Fibroblast of the aortic adventitia (primary cell): ENCODE measurements around the gene SLC23A3. TPM values are rescaled to one million over a fixed set of nuclear protein-coding genes. Genes with fewer than 3 reads are reported as not detected.

Experiments used
- DNase-seq: peaks from one replicate; pipeline ENCODE4 v3.0.0-alpha.2; 2010; ENCODE audit warnings: low read depth
- H3K4me3 ChIP-seq: 2 replicates; pipeline ENCODE4 v1.5.1; 2011; ENCODE audit warnings: low read depth, mild to moderate bottlenecking, control low read depth, low read length, moderate library complexity
- total RNA-seq: library from RNA; depleted of rRNA; stranded (reverse); fragments of >200 nt; gene quantifications from 2 replicates; pipeline ENCODE4 v1.2.3, GENCODE V29; 2012; ENCODE audit warnings: low replicate concordance
- TF ChIP-seq, protein P1 (sequence below): IDR thresholded peaks from 2 replicates; pipeline ENCODE4 v1.5.1; 2011; ENCODE audit warnings: mild to moderate bottlenecking, low read length, control low read depth, inconsistent platforms; ENCODE audit not compliant: insufficient read depth

The SLC23A3 gene
- total RNA-seq, 1 donor = 1.6 TPM

DNA sequence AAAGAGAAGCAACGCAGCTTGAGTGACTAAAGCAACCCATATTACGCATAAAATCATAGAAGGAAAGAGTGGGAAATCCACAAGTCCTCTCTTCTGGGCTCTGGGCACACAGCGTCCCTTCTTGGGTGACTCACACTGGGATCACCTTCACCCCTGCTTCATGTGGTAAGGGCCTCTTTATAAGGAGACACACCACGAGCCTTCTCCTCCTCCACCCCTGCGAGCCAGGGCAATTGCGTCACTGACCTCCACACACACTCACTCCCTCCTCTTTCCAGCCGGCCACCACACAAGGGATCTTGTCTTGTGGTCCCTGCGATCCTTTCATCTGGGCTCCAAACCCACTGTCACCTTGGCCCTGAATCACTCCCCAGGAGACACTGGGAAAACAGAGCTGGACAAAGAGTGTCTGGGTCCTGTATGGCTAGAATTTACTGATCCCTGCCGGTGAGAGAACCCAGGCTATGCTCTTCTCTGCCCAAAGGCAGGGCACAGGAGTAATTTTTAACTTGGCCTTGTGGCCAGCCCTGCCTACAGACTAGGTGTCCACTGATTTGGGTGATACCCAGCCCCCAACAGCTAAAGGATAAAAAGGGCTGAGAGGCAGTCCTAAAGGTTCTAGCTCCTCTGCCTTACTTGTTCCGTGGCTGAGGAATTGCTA lies 44.5 kb downstream of the SLC23A3 start:
- DNase-seq = peak; percentile 88
- H3K4me3 ChIP-seq = no peak overlapping the region
- TF ChIP-seq, protein P1, sequence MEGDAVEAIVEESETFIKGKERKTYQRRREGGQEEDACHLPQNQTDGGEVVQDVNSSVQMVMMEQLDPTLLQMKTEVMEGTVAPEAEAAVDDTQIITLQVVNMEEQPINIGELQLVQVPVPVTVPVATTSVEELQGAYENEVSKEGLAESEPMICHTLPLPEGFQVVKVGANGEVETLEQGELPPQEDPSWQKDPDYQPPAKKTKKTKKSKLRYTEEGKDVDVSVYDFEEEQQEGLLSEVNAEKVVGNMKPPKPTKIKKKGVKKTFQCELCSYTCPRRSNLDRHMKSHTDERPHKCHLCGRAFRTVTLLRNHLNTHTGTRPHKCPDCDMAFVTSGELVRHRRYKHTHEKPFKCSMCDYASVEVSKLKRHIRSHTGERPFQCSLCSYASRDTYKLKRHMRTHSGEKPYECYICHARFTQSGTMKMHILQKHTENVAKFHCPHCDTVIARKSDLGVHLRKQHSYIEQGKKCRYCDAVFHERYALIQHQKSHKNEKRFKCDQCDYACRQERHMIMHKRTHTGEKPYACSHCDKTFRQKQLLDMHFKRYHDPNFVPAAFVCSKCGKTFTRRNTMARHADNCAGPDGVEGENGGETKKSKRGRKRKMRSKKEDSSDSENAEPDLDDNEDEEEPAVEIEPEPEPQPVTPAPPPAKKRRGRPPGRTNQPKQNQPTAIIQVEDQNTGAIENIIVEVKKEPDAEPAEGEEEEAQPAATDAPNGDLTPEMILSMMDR = no peak

DNA sequence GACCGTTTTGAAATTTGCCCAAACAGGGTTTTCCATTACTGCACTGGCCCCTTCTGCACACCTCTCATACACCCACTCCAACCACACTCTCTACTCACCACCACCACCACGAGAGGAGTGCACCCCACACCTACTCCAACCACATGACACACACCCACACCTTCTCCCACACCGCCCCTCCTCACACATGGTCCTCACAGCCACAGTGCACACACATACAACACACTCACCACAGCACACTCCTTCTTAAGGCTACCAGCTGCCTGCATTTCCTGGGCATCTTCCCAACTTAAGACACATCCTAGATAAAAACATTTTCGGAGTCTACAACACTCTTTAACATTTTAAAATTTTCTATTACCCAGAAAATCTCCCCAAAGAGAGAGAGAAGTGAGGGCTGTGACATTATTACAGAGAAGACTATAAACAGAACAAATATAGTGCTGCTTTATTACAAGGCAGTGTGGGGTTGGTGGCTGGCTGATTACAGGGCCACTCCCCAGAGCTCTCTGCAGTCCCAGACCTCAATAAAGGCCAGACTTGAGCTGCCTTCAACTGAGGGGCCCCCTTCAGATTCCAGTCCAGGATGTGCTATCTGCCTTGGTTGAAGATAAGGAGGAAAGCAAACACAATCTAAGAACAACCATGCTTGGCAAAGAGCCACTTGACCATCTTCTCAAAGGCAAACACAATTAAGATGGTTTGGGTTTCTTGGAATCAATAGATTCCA lies 45.3 kb downstream of the SLC23A3 start:
- TF ChIP-seq, protein P1 = no peak
- peak; percentile 74 for DNase-seq

GRCh38 chr2:219123356-219124135 lies 46.3 kb downstream of the SLC23A3 start:
- DNase-seq = no peak
- no peak overlapping the region for H3K4me3 ChIP-seq
- TF ChIP-seq, protein P1 = no peak

More for the DNA sequence above, 45.3 kb downstream of the SLC23A3 start:
- no peak overlapping the region for H3K4me3 ChIP-seq

- no peak overlapping the region for H3K4me3 ChIP-seq
- DNase-seq = no peak
- TF ChIP-seq, protein P1 = no peak
Observed at GRCh38 chr2:219122202-219122980, 47.4 kb downstream of the SLC23A3 start.

GRCh38 chr2:219120082-219120481 lies 49.7 kb downstream of the SLC23A3 start:
- DNase-seq = no peak
- no peak overlapping the region for H3K4me3 ChIP-seq
- TF ChIP-seq, protein P1 = no peak

DNA sequence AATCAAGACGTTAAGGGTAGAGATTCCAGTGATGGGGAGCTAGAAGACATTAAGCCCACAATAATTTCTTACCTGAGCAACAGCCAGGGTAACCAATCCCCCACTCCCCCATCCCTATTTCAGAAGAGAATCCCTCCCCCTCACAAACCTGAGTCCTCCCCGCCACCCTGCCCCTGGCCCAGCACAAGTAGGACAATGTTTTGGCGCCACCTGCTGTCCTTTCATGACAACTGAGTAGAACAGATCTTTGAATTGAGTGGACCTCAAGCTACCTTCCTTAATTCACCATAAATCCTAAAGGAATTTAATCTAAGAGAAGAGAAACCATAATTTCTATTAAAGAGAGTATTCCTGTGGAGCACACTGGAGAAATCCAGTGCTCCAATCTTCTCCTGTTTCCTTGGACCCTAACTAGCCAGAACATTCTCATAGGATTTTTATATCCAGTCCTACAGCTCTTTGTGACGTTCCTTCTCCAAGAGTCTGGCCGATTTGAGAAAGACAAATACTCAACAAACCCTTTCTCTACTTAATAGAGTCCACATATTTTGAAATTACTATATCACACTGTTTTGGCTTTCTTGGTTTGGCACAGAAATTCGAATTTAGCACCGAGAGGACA lies 50.3 kb downstream of the SLC23A3 start:
- TF ChIP-seq, protein P1 = peak; percentile 77
- H3K4me3 ChIP-seq = no peak overlapping the region
- DNase-seq = peak; percentile 62
